ENCODE measurements around the gene LDB3.
"Not testable (repeated sequence)": the region's sequence is repeated elsewhere in the genome, so short reads cannot be mapped to it uniquely, and the experiment has no call there.

LDB3 gene, protein sequence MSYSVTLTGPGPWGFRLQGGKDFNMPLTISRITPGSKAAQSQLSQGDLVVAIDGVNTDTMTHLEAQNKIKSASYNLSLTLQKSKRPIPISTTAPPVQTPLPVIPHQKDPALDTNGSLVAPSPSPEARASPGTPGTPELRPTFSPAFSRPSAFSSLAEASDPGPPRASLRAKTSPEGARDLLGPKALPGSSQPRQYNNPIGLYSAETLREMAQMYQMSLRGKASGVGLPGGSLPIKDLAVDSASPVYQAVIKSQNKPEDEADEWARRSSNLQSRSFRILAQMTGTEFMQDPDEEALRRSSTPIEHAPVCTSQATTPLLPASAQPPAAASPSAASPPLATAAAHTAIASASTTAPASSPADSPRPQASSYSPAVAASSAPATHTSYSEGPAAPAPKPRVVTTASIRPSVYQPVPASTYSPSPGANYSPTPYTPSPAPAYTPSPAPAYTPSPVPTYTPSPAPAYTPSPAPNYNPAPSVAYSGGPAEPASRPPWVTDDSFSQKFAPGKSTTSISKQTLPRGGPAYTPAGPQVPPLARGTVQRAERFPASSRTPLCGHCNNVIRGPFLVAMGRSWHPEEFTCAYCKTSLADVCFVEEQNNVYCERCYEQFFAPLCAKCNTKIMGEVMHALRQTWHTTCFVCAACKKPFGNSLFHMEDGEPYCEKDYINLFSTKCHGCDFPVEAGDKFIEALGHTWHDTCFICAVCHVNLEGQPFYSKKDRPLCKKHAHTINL

DNA sequence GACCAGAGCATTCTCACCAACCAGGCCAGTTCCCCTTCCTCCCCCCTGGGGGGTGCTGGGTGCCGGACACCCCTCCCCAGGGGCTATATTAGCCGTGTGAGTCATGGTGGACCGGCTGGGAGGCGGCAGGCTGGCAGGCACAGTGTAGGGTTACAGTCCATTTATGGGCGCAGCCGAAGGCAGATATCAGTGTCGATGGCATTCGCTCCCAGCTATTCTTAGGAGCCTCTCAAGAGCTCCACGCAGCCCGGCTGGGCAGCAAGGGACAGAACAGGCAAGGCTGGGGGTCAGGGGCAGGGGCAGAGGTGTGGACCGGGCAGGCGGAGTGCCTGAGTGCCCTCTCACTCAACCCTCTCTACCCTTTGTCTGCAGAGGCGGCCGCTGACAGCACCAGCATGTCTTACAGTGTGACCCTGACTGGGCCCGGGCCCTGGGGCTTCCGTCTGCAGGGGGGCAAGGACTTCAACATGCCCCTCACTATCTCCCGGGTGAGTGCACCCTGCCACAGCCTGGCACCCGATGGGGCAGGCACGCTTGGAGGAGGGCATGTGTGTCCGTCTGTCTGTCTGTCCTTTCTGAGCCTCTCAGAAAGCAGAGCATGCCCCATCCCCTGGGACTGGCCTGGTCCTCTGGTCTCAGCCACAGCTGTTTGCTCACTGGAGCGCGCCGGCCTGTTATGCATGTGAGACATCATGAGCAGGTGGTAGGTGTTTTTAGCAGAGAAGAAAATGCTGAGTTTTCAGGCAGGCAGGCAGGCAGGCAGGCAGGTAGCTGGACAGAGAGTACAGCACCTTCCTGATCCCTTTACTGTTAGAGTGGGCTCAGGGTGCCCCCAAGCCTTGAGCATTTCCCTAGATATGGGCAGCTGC is at the start of gene LDB3:
TSS of gene LDB3 (plus strand) at position 215 of the 869 bp plus-strand sequence. CDS start at position 396, 181 bp downstream.
- no peak for DNase-seq (ENCODE audit: low read depth)

DNA sequence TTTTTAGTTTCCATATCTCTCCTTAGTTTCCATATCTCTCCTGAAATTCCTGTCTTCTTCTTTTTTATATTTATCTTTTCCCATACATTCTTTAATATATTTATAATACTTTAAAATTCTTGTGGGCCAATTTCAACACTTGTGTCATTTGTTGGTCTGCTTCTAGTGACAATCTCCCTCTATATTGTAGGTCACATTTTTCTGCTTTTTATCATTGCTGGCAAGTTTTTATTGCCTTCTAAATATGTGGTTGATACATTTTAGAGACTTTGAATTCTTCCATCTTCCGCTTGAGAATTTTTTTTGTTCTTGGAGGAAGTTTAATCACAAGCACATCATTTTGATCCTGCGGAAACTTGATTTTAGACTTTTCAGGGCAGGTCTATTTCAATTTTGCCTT is 40.0 kb upstream of the LDB3 start:
- no peak for DNase-seq (ENCODE audit: low read depth)

DNA sequence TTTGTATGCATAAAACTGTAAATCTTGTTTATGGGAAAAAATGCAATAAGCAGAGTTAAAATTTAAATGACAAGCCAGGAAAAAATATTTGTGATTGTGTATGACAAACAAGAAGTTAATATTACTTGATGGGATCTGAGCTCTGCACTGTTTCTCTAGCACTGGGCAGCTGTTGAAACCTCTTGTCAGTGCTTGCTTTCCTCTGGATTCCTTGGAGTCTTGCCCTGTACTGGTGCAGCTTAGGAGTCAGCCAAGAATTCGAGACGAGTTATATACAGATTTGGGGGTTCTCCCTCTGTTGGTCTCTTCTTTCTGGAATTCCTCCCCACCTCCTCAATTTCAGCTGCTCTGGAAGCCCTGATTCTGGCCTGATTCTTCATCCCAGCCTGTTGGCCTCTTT is 38.2 kb upstream of the LDB3 start:
- DNase-seq (ENCODE audit: low read depth): no peak

DNA sequence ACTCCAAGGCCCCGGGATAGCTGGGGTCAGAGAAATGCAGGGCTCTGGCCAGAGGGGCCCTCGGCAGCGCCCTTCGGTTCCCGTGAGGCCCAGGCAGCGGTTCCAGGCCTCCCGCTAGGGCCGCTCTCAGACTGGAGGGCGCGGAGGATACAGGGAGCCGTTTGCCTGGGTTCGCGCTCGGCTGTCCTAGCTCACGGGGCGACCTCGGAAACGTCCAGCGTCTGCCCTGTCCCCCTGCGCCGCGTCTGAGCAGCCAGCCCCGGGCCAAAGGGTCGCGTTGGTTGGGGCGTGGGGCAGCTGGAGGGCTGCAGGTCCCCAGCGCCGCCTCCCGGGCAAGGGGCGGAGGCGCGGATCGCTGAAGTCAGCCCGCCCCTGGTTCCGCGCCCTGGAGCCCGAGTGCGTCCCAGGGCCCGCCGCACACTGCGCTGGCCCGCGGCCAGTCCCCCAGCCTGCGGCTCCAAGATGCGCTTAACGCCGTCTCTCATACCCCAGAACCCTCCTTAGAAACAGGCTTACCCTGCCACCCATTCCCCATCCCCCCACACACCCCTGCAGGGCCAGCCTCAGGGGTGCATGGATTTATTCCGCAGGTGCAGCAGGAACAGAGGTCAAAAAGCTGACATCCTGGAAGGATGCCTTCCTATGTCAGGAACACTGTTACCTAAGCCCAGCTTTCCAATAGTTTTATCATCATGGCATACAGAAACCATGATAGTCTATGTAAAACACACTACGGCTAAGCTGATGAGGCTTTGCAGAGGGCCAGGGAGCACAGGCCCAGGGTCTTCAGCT is 36.1 kb upstream of the LDB3 start:
- DNase-seq (ENCODE audit: low read depth): no peak

DNA sequence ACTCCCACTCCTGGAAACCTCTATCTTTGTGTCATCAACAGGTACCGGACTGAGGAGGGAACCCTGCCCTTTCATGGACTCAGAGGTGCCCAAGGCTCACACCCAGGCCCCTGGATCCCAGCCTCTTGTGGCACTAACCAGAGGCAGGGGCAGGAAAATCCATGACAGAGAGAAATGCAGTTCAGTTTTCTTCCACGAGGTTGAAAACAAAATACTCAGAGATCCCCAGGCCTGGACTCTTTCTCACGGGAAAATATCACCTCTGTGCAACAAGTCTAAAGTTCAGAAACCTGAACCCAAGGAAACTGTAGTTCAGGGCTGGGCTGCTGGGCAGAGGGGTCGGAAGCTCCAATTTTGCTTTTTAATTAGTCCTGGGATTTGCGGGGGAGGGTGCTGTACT is 35.4 kb upstream of the LDB3 start:
- no peak for DNase-seq (ENCODE audit: low read depth)

DNA sequence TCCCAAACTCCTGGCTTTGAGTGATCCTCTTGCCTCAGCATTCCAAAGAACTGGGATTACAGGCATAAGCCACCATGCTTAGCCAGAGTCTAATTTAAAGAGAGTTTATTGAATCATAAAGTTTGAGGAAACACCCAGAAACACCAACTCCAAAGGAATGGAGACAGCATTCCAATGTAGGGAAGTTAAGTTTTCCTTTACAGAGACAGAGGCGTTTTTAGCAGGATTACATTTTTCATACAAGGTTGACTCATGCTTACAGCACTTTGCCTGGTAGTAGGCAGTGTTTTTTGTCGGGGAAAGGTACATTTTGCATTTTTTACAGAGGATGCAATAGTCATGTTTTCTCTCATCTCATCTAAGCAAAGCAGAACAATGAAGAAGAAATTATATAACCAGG is 32.9 kb upstream of the LDB3 start:
- DNase-seq (ENCODE audit: low read depth): no peak

DNA sequence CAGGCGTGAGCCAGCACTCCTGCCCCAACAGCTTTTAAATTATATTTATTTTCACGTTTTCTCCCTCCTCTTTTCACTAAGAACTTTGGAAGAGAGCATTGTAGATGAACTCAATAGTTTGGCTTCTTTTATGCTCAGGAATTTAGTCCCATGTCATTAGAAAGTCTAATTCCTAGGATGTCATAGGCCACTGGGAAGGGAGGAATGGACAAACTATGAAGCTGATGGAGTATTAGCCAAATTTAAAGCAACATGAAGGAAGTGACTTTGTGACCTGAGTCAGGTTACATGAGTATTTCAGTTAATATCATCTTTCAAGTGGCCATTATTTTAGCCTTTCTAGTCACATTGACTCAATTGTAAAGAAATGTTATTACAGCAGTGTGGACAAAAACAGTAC is 32.0 kb upstream of the LDB3 start:
- no peak for DNase-seq (ENCODE audit: low read depth)

DNA sequence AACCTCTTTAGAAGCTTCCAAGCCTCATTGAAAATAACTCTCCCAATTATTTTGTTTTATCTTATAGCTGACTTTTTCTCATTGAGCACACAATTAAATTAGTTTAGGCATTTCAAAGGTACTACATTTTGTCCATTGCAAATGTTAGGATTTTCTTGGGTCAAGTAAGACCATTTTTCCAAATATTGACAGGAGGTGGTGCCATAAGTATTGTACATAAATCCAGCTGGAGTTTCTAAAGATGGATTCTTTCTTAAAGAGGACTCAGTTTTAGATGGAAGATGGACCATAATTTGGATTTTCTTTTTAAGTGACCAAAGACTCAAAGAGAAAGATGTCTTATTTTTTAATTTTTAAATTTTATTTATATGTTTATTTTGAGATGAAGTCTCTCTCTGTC is 26.3 kb upstream of the LDB3 start:
- no peak for DNase-seq (ENCODE audit: low read depth)

DNA sequence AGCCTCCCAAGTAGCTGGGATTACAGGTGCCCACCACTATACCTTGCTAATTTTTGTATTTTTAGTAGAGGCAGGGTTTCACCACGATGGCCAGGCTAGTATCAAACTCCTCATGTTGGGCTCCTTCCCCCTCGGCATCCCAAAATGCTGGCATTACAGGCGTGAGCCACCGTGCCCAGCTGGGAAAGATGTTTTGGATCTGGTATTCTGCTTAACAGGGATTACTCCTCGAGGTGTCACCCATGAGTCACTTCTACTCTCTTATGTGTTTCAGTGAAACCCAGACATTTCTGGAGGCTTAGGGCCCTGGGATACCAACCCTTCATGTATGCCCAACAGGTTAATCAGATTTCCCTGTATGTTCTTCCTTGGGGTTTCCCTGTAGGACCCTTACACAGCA is 25.8 kb upstream of the LDB3 start:
- no peak for DNase-seq (ENCODE audit: low read depth)

DNA sequence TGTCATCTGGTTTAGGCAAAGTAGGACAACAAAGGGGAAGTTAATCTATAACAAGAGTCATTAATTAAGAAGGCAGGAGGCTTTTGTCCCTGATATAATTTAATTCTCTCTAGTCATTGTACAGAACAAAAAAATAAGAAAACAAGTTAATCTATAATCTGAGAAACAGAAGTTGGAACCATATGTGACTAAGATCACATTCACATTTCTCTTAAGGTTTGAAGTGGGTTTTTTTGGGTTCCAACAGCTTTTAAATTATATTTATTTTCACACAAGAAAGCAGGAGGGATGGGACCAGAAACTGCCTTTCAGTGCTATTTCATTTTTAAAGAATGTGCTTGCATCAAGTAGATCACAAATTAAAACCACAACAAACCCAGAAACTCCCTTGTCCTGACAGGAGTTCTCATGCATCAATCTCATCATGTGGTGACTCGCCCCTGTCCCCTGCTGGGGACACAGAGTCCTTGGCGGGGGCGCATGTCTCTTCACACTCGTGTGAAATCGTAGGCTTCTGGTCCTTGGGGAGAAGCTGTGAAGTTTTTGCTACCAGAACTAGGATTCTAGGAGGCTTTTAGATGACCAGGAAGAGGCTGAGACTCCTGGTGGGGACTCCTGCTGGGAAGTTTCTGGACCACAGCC is 24.0 kb upstream of the LDB3 start:
- DNase-seq (ENCODE audit: low read depth): no peak

DNA sequence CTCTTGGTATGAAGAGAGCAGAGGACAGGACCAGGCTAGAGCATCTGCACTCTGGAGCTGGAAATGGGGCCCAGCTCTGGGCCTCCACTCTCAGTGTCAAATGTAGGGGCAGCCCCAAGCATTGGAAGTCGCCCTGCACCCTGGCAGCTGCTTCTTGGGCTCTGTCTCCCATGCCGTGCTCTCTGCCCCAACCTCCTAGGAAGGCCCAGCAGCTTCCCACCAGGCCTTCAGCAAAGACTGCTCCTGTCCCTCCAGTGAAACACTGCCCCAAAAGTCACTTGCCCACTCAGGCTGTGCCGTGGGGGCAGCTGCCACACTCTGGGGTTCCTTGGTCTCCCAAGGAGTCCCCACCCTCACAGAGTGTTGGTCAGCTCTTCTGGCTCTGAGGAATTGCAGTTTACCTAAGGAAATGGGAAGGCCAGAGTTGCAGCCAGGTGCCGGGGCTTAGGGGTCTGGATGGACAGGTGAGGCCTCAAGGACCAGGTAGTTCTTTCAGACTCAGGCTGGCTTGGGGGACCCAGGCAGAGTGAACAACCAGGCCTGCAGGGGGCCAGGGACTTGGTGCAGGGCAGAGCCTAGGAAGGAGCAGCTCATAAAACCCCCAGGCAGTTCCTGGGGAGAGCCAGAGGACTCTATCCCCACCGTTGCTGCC is 23.4 kb upstream of the LDB3 start:
- no peak for DNase-seq (ENCODE audit: low read depth)

DNA sequence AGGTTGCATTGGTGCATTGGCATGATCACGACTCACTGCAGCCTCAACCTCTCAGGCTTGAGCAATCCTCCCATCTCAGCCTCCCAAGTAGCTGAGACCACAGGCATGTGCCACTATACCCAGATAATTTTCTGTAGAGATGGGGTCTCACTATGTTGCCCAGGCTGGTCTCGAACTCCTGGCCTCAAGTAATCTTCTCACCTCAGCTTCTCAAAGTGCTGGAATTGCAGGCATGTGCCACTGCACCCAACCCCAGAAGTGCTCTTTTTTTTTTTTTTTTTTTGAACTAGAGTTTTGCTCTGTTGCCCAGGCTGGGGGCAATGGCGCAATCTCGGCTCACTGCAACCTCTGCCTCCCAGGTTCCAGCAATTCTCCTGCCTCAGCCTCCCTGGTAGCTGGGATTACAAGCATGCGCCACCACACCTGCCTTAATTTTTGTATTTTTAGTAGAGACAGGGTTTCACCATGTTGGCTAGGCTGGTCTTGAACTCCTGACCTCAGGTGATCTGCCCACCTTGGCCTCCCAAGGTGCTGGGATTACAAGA is 22.6 kb upstream of the LDB3 start:
- not testable (repeated sequence) for DNase-seq (ENCODE audit: low read depth)

DNA sequence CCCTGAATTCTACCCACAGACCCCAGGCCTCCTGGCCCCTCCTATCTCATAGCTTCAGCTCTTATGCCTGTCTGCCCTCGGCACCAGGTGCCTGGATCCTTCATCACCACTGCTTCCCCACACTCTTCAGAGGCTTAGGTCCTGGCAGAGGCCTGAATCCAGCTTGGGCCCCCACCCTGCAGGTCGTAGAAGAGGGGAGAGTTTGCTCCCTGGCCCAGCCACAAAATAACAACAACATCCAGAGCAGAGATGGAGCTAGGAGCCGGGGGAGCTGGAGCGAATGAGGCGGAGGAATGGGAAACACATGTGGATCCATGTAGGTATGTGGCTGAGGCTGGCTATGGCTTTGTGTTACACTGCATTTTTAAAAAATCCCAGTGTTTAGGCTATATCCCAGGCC is 21.8 kb upstream of the LDB3 start:
- no peak for DNase-seq (ENCODE audit: low read depth)

DNA sequence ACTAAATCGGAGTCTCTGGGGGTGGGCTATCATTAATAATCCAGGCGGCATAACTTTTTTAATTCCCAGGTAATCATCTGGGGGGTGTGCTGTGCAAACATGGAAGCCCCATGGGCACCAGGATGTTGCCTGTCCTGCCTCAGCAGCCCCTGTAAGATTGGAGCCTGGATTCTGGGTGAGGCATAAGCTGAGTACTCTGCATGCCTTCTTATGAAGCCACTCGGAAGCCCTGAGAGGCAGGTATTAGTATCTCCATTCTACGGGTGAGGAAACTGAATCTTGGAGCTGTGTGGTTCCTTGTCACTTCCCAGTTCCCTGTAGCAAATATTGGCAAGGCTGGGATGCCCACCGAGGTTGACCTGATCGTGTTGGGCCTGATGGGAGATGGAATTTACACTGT is 21.4 kb upstream of the LDB3 start:
- DNase-seq (ENCODE audit: low read depth): no peak

DNA sequence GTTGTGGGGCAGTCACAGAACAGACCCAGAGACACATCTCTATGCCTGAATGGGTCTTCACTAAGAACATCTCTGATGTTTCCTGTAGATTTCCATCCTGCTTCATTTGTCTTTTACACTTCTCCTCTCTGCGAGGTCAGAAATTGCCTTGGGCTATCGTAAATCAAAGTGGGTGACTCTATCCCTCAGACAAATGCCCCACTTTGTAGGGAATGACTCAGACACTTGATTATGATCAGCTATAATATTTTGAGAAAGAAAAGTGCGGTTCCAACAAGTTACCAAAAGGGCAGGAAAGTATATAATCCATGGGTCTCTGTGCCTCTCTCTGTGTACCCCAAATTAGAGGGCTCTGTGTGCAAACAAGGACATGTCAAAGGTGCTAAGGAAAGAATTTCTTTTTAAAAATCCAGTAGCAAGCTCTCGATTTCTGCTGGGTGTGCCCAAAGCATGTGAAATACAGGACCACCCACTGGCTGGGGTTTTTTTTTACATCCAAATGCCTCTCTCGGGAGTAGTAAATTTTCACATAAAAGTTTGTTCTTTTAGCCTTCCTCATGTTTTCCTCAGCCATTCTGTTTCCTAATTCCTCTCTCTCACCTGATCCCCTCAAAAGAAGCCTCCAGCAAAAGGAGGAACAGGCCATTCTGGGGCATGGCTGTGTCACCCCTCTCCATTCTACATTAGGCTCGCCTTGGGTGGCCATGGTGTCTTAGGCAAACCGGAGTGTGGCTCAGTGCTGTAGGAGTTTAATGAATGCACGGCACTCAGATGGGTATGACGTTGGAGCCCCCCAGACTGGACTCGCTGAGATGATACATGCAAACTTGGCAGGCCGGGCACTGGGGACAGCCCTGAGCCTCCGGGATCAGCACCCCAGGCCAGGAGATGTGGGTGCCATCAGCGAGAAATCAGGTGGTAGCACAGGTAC is 20.3 kb upstream of the LDB3 start:
- DNase-seq (ENCODE audit: low read depth): no peak

DNA sequence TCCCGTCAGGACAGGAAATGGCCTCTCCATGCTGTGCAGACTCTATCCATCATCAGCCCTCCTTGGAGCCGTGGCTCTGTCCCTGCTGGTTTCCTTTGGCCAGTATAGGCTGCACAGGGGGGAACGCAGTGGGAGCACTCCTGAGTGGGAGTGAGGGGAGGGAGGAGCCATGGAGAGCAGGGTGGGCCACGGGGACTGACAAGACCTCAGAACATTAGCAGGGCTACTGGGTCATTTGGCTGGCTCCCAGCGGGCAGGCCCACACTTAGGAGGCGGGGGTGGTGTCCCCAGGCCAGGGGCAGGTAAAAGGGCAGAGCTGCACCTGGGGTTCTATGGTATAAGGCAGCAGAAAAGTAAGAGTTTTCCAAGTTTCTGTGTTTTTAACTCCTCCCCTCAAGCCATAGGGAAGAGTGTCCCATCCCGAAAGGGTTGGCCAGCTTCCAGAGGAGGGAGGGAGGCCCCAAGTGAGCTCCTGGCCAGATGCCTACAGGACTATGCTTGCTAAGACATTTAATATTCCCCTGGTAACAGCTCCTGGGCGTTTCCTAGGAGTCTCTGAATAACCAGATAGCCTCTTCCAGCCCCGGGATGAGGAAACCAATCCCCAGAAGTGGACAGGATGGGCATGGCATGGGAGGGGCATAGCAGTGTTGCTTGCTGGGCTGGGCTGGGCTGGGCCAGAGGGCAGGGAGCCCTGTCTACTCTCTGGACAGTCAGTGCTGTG is 19.4 kb upstream of the LDB3 start:
- no peak for DNase-seq (ENCODE audit: low read depth)

DNA sequence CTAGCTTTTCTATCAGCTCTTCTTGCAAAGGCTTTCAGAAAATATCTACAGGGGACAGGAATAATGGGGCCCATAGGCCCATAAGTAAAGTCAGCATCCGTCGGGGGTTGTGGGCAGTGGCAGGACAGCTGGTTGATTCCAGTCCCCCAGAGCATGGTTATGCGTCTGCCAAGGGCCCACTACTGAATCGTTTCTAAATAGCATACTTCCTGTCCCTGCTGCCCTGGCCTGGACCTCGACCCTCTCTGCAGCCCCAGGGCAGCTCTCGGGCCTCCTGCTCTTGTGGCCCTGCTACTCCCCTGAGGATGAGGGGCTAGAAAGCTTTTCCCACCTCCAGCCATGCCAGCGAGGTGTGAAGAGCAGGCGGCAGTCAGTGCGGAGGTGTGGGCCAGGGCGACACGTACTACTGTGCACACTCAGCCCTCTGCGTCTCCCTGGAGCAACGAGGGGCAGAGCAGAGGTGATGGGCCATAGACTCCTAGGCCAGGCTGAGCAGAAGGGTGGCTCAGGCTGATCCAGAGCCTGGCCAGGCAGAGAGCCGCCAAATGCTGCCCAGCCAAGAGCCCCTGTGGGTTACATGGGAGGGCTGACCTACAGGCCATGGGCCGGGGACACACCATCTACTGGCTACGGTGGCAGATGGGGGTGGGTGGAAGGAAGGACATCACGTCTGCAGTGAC is 18.7 kb upstream of the LDB3 start:
- DNase-seq (ENCODE audit: low read depth): no peak

DNA sequence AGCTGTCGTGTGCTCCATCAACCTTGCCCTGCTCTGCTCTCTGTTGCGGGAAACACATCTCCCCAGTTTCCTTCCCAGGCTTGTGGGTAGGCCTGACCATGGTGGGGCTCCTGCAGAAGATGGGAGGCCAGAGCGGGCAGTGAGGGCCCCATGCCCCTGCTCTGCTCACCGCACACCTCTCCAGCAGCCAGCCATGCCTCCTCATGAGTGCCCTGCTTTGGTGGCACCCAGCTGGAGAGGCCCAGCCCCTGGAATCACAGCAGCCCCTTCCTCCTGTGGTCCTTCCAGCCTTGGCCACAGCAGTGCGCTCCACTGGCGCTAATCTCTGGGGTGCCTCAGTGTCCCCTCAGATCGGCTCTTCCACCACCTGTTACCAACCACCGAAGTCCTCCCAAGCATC is 18.2 kb upstream of the LDB3 start:
- no peak for DNase-seq (ENCODE audit: low read depth)

Measured in T-helper 22 cell (primary cell).